A549 (cell line): ENCODE data around the gene TXNL1. TPM values are rescaled to one million over a fixed set of nuclear protein-coding genes. Genes with fewer than 3 reads are reported as not detected.

ENCODE experiments used
- ATAC-seq, 2 experiments: fragments of 200-7000 bp in 1 of 2; fragments of >200 bp in 1 of 2; cut with Nextera tagmentation in 1 of 2; cut with Tn5 transposase in 1 of 2; 3 replicates each; pipeline versions ENCODE4 v1.8.0 to v1.9.1; 2018 to 2020; ENCODE audit warnings: mild to moderate bottlenecking in 1 of 2, moderate library complexity in 1 of 2
- CTCF ChIA-PET: fragments of 300-600 bp; sonication (Branson Sonifier 250); formaldehyde crosslinking; extraction: SDS; loops from one replicate; lab custom pipeline; 2021; ENCODE audit warnings: antibody characterized with exemption, inconsistent platforms; lab: Yijun Ruan, JAX
- POLR2A ChIA-PET: fragments of 350-600 bp; formaldehyde crosslinking; extraction: SDS; loops from one replicate; lab custom pipeline; 2021; ENCODE audit warnings: antibody characterized with exemption, inconsistent platforms; lab: Yijun Ruan, JAX
- DNase-seq, 2 experiments: peaks; one replicate each; pipeline versions ENCODE4 v3.0.0 to v3.0.0-alpha.2; 2011 to 2016; ENCODE audit warnings: low read depth in 1 of 2, low spot score in 1 of 2
- FAIRE-seq: peaks from 2 replicates; lab custom pipeline; 2011; peaks lifted over from hg19 to GRCh38; lab: Jason Lieb, UNC
- H3K27ac ChIP-seq, 2 experiments: fragments of >200 bp; sonication (Bioruptor Twin); formaldehyde crosslinking; 3 replicates each; pipeline ENCODE4 v1.5.1; 2016 to 2017
- H3K4me1 ChIP-seq: fragments of >200 bp; sonication (Bioruptor Twin); formaldehyde crosslinking; 3 replicates; pipeline ENCODE4 v1.6.1; 2016
- H3K4me2 ChIP-seq: fragments of >200 bp; sonication (Bioruptor Twin); formaldehyde crosslinking; 3 replicates; pipeline ENCODE4 v1.6.1; 2016
- H3K4me3 ChIP-seq: fragments of >200 bp; sonication (Bioruptor Twin); formaldehyde crosslinking; 3 replicates; pipeline ENCODE4 v1.5.1; 2016
- H3K9me3 ChIP-seq: fragments of >200 bp; sonication (Bioruptor Twin); formaldehyde crosslinking; 3 replicates; pipeline ENCODE4 v1.6.1; 2016
- CHD4 ChIP-seq: fragments of 200-600 bp; sonication (generic); IDR thresholded peaks from 2 replicates; pipeline ENCODE4 v1.6.1; 2016; ENCODE audit warnings: antibody characterized with exemption, mild to moderate bottlenecking, borderline replicate concordance
- EP300 ChIP-seq, 2 experiments: fragments of >200 bp; sonication (Bioruptor Twin); formaldehyde crosslinking; IDR thresholded peaks; 2 replicates in 1 of 2; 3 replicates in 1 of 2; pipeline ENCODE4 v1.6.1; 2016 to 2017
- ESRRA ChIP-seq: fragments of 150-350 bp; IDR thresholded peaks from 2 replicates; pipeline ENCODE4 v1.6.1; 2014; ENCODE audit warnings: mild to moderate bottlenecking, low read length, borderline replicate concordance
- FOSB ChIP-seq: fragments of 250-450 bp; sonication (Bioruptor Pico); IDR thresholded peaks from 2 replicates; pipeline ENCODE4 v1.5.0; 2020; ENCODE audit warnings: mild to moderate bottlenecking, moderate library complexity
- GATA3 ChIP-seq: IDR thresholded peaks from 2 replicates; pipeline ENCODE4 v1.6.1; 2012; ENCODE audit warnings: borderline replicate concordance
- HOXA7 ChIP-seq: fragments of 250-450 bp; sonication (Bioruptor Pico); IDR thresholded peaks from 2 replicates; pipeline ENCODE4 v1.5.0; 2020; ENCODE audit warnings: mild to moderate bottlenecking, moderate library complexity
- HOXB5 ChIP-seq: fragments of 250-450 bp; sonication (Bioruptor Pico); IDR thresholded peaks from 2 replicates; pipeline ENCODE4 v1.5.0; 2020; ENCODE audit warnings: mild to moderate bottlenecking, moderate library complexity
- MAFK ChIP-seq: fragments of 450-650 bp; IDR thresholded peaks from 2 replicates; pipeline ENCODE4 v1.6.1; 2014; ENCODE audit not compliant: partially characterized antibody
- MAZ ChIP-seq: fragments of 150-350 bp; IDR thresholded peaks from 2 replicates; pipeline ENCODE4 v1.6.1; 2014; ENCODE audit warnings: antibody characterized with exemption, low read depth, low read length, borderline replicate concordance
- NFE2L2 ChIP-seq: fragments of 150-350 bp; conservative IDR thresholded peaks from 2 replicates; pipeline ENCODE4 v1.6.1; 2014; ENCODE audit warnings: low read length
- NR3C1 ChIP-seq: fragments of >200 bp; sonication (Bioruptor Twin); formaldehyde crosslinking; IDR thresholded peaks from 3 replicates; pipeline ENCODE4 v1.6.1; 2017
- POLR2AphosphoS2 ChIP-seq: conservative IDR thresholded peaks from 2 replicates; pipeline ENCODE4 v1.6.1; 2012; ENCODE audit warnings: low read length, improper control_type of control experiment, inconsistent platforms
- RAD21 ChIP-seq, 2 experiments: fragments of >200 bp in 1 of 2; sonication (Bioruptor Twin) in 1 of 2; formaldehyde crosslinking in 1 of 2; IDR thresholded peaks in 1 of 2; conservative IDR thresholded peaks in 1 of 2; 2 replicates in 1 of 2; 3 replicates in 1 of 2; pipeline ENCODE4 v1.6.1; 2012 to 2018; ENCODE audit warnings: inconsistent platforms in 1 of 2
- RFX5 ChIP-seq: fragments of 450-650 bp; IDR thresholded peaks from 2 replicates; pipeline ENCODE4 v1.7.1; 2014; ENCODE audit warnings: antibody characterized with exemption, mild to moderate bottlenecking, moderate library complexity
- SREBF2 ChIP-seq: fragments of 450-650 bp; IDR thresholded peaks from 2 replicates; pipeline ENCODE4 v1.6.1; 2014; ENCODE audit warnings: mild to moderate bottlenecking, moderate library complexity
- TFCP2L1 ChIP-seq: fragments of 250-450 bp; sonication (Bioruptor Pico); IDR thresholded peaks from 2 replicates; pipeline ENCODE4 v1.5.0; 2021; ENCODE audit warnings: mild to moderate bottlenecking
- TP53 ChIP-seq: fragments of 250-450 bp; sonication (Bioruptor Pico); IDR thresholded peaks from 2 replicates; pipeline ENCODE4 v1.5.0; 2021; ENCODE audit warnings: mild to moderate bottlenecking, moderate library complexity
- ZSCAN20 ChIP-seq: fragments of 250-450 bp; sonication (Bioruptor Pico); IDR thresholded peaks from 2 replicates; pipeline ENCODE4 v1.8.0; 2022; ENCODE audit warnings: mild to moderate bottlenecking, moderate library complexity
- WGBS: methylation state at CpG from one replicate; pipeline ENCODE4 v1.1.6; 2017; ENCODE audit errors: missing lambda C conversion rate; 5-methylcytosine and 5-hydroxymethylcytosine counted together
- polyA plus RNA-seq, 4 experiments: library from polyadenylated mRNA; depleted of rRNA in 3 of 4; stranded (reverse); fragments of >200 nt; fragmentation: RNase III in 1 of 4; extraction: RNeasy Plus Mini Kit Qiagen cat#74134 plus additional on column Dnase treatment in 1 of 4; gene quantifications; 2 replicates in 3 of 4; 3 replicates in 1 of 4; pipeline ENCODE4 v1.2.3, GENCODE V29; 2011 to 2017
- TF ChIP-seq, protein P1 (sequence below): IDR thresholded peaks from 2 replicates; pipeline ENCODE4 v1.6.1; 2012; ENCODE audit warnings: low read depth, borderline replicate concordance
- TF ChIP-seq, protein P2 (sequence below): fragments of >200 bp; sonication (Bioruptor Twin); formaldehyde crosslinking; IDR thresholded peaks from 3 replicates; pipeline ENCODE4 v1.5.1; 2016
- TF ChIP-seq, protein P3 (sequence below): IDR thresholded peaks from 2 replicates; pipeline ENCODE4 v1.6.1; 2012

Gene TXNL1
- polyA plus RNA-seq, 2 of the 4 experiments (the other 2 are of a cell fraction), result 59.5 to 104 TPM

DNA sequence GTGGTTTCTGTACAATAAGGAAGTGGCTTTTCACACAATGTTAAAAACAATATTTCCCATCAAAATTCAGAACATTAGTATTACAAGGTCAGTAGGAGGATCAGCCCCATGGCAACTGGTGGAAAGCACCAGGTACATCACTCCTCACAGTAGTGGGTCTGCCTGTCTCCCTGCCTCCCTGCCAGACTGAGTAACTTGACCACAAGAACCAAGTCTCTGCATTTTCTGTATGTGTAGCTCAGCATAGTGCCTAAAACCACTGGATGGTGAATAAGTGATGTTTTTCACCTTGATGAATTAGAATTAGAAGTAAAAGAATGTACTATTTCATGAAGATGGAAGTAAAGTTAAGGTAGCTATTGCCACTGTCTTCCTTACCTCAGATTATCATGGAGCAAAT is 8.7 kb upstream of the TXNL1 start (continued):
- no peak for TF ChIP-seq RAD21 (conservative IDR thresholded peaks at IDR 0.05 in 1 of 2, IDR thresholded peaks at IDR 0.05 in 1 of 2)
- no peak for TF ChIP-seq GATA3
- TF ChIP-seq TFCP2L1 (CRISPR knock-in tag), result no peak
- TF ChIP-seq TP53 (CRISPR knock-in tag), result no peak
- no peak for TF ChIP-seq ZSCAN20 (CRISPR knock-in tag)
- no peak for TF ChIP-seq HOXA7 (CRISPR knock-in tag)
- TF ChIP-seq CHD4, result no peak

DNA sequence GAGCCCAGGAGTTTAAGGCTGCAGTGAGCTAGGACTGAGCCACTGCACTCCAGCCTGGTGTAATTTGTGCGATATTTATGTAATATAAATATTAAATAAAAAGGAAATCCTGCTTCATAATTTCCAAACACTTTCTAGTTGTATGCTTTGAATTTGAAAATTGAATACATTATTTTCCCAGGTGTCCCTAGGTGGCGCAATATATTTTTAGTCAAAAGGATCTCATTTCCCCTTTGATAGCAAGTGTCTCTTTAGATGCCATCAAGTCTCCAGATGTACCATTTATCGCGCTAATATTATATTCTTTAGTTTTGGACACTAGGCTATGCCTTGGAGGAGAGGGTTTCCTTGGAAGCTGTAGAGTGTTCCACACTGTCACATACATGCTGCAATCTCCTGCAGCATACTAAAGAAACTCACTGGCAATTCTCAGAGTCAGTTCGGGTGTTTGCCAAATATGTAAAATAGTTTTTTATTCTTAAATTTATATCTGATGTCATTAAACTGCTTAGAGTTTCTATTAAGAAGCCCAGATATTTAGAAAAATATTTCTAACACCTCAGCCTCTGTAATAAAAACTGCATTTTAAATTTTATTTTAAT is 7.1 kb upstream of the TXNL1 start:
- Histone ChIP-seq H3K4me3 (no peak overlapping the region), H3K4me2 (no peak overlapping the region), H3K9me3 (no peaks in the 10 kb centered on the region), H3K27ac (no peak overlapping the region)
- WGBS, result 18% methylated on average over 5 of the region's 5 CpGs
- no peak for FAIRE-seq
- POLR2A ChIA-PET, result no interaction called here
- CTCF ChIA-PET, result interaction anchor here (0.7 to 1.0 kb wide), 3 partner anchors 13 to 796 kb away, joined by 3 read pairs; no protein-coding TSS in a partner anchor
- no peak for TF ChIP-seq ESRRA
- TF ChIP-seq, protein P1, sequence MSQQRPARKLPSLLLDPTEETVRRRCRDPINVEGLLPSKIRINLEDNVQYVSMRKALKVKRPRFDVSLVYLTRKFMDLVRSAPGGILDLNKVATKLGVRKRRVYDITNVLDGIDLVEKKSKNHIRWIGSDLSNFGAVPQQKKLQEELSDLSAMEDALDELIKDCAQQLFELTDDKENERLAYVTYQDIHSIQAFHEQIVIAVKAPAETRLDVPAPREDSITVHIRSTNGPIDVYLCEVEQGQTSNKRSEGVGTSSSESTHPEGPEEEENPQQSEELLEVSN, result no peak
- TF ChIP-seq, protein P2, sequence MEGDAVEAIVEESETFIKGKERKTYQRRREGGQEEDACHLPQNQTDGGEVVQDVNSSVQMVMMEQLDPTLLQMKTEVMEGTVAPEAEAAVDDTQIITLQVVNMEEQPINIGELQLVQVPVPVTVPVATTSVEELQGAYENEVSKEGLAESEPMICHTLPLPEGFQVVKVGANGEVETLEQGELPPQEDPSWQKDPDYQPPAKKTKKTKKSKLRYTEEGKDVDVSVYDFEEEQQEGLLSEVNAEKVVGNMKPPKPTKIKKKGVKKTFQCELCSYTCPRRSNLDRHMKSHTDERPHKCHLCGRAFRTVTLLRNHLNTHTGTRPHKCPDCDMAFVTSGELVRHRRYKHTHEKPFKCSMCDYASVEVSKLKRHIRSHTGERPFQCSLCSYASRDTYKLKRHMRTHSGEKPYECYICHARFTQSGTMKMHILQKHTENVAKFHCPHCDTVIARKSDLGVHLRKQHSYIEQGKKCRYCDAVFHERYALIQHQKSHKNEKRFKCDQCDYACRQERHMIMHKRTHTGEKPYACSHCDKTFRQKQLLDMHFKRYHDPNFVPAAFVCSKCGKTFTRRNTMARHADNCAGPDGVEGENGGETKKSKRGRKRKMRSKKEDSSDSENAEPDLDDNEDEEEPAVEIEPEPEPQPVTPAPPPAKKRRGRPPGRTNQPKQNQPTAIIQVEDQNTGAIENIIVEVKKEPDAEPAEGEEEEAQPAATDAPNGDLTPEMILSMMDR, result peak; percentile 58
- no peak for TF ChIP-seq CHD4
- 0 out of 5 replicates have a peak, but pooled peaks of 1 of the 2 experiments have one; percentile 4 for TF ChIP-seq RAD21 (conservative IDR thresholded peaks at IDR 0.05 in 1 of 2, IDR thresholded peaks at IDR 0.05 in 1 of 2)
- TF ChIP-seq, all 56 proteins: peak for 2
- ATAC-seq (no peak), DNase-seq (peak in 1 of 2 experiments; percentile 9)
- peaks cover 2% of the 10 kb centered on the region; the same call in 1 of the 3 replicates for H3K4me1 ChIP-seq

DNA sequence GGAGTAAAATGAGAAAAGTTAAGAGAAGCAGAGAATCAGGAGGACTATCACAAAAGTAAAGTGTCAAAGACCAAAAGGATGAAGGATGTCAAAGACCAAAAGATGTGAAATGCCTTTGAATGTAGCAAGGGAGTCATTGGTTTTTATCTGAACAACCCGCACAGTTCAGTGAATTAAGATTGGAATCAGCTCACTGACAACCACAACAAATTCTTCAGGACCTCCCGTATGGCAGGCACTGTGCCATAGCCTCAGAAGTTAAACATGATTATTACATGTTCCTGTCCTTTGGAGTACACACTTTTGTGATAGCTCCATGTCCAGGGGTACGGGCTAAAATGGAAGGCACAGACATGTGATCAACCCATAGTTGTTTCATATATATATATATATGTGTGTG is 5.0 kb upstream of the TXNL1 start:
- ChIA-PET CTCF (no interaction called here), POLR2A (no interaction called here)
- H3K4me3 ChIP-seq, result no peak overlapping the region
- ATAC-seq (no peak), DNase-seq (no peak)
- 82% methylated on average over 3 of the region's 3 CpGs for WGBS
- H3K27ac ChIP-seq, result no peak overlapping the region
- no peaks in the 10 kb centered on the region for H3K9me3 ChIP-seq
- H3K4me1 ChIP-seq, result no peaks in the 10 kb centered on the region
- TF ChIP-seq FOSB (CRISPR knock-in tag) (no peak), SREBF2 (no peak), MAFK (no peak), NR3C1 (no peak), MAZ (no peak), NFE2L2 (no peak), ESRRA (no peak), GATA3 (no peak), RFX5 (no peak), EP300 (IDR thresholded peaks at IDR 0.05) (no peak), POLR2AphosphoS2 (no peak), HOXB5 (no peak)
- TF ChIP-seq, protein P3, sequence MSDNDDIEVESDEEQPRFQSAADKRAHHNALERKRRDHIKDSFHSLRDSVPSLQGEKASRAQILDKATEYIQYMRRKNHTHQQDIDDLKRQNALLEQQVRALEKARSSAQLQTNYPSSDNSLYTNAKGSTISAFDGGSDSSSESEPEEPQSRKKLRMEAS, result no peak
- TF ChIP-seq, protein P2, result no peak
- TF ChIP-seq, all 56 proteins: peak for 0
- FAIRE-seq, result no peak
- H3K4me2 ChIP-seq, result no peak overlapping the region
